Calu3 (cell line): ENCODE results near the gene SAMD10. TPM values are rescaled to one million over a fixed set of nuclear protein-coding genes. Genes with fewer than 3 reads are reported as not detected.
A peak's percentile ranks its signal among the peaks of the same experiment; 100 is the strongest.

Experiments used
- BruUV-seq: library from RNA; stranded (reverse); fragments of 400-500 nt; replicated peaks from 2 replicates; lab custom pipeline; 2021; lab: Mats Ljungman, UMichigan
- CTCF ChIA-PET: fragments of 300-600 bp; sonication (Branson Sonifier 250); formaldehyde crosslinking; loops from one replicate; lab custom pipeline; 2022; ENCODE audit warnings: antibody characterized with exemption; lab: Charles Lee
- DNase-seq: peaks from one replicate; pipeline ENCODE4 v3.0.0; 2022
- H3K27ac Mint-ChIP-seq: one replicate; pipeline ENCODE4 v1.8.0; 2022; ENCODE audit warnings: mixed read lengths; ENCODE audit not compliant: unreplicated experiment
- H3K27me3 Mint-ChIP-seq: one replicate; pipeline ENCODE4 v1.8.0; 2022; ENCODE audit warnings: mixed read lengths; ENCODE audit not compliant: unreplicated experiment
- H3K36me3 Mint-ChIP-seq: one replicate; pipeline ENCODE4 v1.8.0; 2022; ENCODE audit warnings: mild to moderate bottlenecking, moderate library complexity, mixed read lengths; ENCODE audit not compliant: insufficient read depth, unreplicated experiment
- H3K4me1 Mint-ChIP-seq: one replicate; pipeline ENCODE4 v1.8.0; 2022; ENCODE audit warnings: mild to moderate bottlenecking, low read depth, mixed read lengths; ENCODE audit not compliant: unreplicated experiment
- H3K4me3 Mint-ChIP-seq: one replicate; pipeline ENCODE4 v1.8.0; 2022; ENCODE audit warnings: mild to moderate bottlenecking, low read depth, moderate library complexity, mixed read lengths; ENCODE audit not compliant: unreplicated experiment
- H3K9me3 Mint-ChIP-seq: one replicate; pipeline ENCODE4 v1.8.0; 2022; ENCODE audit warnings: low read depth, mixed read lengths; ENCODE audit not compliant: unreplicated experiment
- CTCF ChIP-seq: fragments of 200-600 bp; IDR thresholded peaks from one replicate; pipeline ENCODE4 v1.8.0; 2022; ENCODE audit warnings: antibody characterized with exemption; ENCODE audit not compliant: unreplicated experiment
- intact Hi-C: fragments of 100-400 bp; cut with micrococcal nuclease; formaldehyde crosslinking; loops from one replicate; pipeline ENCODE4 v1.10.0; 2022; ENCODE audit not compliant: unreplicated experiment
- total RNA-seq: library from RNA; stranded (reverse); gene quantifications from 2 replicates; pipeline ENCODE4 v1.2.3, GENCODE V29; 2022

Gene SAMD10
- total RNA-seq, 1 experiment from 2014 or later = 23.6 TPM

- no TSS peak for BruUV-seq
- H3K9me3 Mint-ChIP-seq = no peaks in the 10 kb centered on the region
- H3K27ac Mint-ChIP-seq = peak within 1 kb of the TSS; percentile 68
- H3K4me3 Mint-ChIP-seq = peak within 1 kb of the TSS; percentile 80
- peaks cover 50% of the 10 kb centered on the region for H3K36me3 Mint-ChIP-seq
- intact Hi-C loops = loop anchor here (5.0 kb wide), 1 partner anchor 433 kb away; the partner anchor contains the start of gene PTK6
- H3K27me3 Mint-ChIP-seq = no peaks in the 10 kb centered on the region
- TF ChIP-seq CTCF = no peak
- peak; percentile 90 for DNase-seq
- CTCF ChIA-PET = no interaction called here
- peaks cover 37% of the 10 kb centered on the region for H3K4me1 Mint-ChIP-seq
Observed at GRCh38 chr20:63969838-63970713, 9.4 kb downstream of the SAMD10 start, which contains the start of gene ZNF512B. Gene ZNF512B (minus strand): TSS chr20:63969930. CDS start chr20:63967950, 1,980 bp downstream.

GRCh38 chr20:63968928-63969760, 10.3 kb downstream of the SAMD10 start:
- peak; percentile 56 for DNase-seq
- intact Hi-C loops = no loop called here
- H3K36me3 Mint-ChIP-seq = peaks cover 55% of the 10 kb centered on the region
- no peak for TF ChIP-seq CTCF
- H3K4me3 Mint-ChIP-seq = peak overlapping the region; percentile 80
- H3K9me3 Mint-ChIP-seq = no peaks in the 10 kb centered on the region
- BruUV-seq = TSS peak; percentile 34
- H3K27ac Mint-ChIP-seq = peak overlapping the region; percentile 68
- H3K4me1 Mint-ChIP-seq = peaks cover 28% of the 10 kb centered on the region
- no peaks in the 10 kb centered on the region for H3K27me3 Mint-ChIP-seq
- CTCF ChIA-PET = interaction anchor here (0.6 kb wide), 1 partner anchor 327 kb away, joined by 4 read pairs; no protein-coding TSS in a partner anchor

GRCh38 chr20:63968136-63968927, 11.1 kb downstream of the SAMD10 start:
- peak overlapping the region; percentile 68 for H3K27ac Mint-ChIP-seq
- peak overlapping the region; percentile 80 for H3K4me3 Mint-ChIP-seq
- no peaks in the 10 kb centered on the region for H3K27me3 Mint-ChIP-seq
- intact Hi-C loops = no loop called here
- peaks cover 53% of the 10 kb centered on the region for H3K36me3 Mint-ChIP-seq
- no peaks in the 10 kb centered on the region for H3K9me3 Mint-ChIP-seq
- no peak for DNase-seq
- H3K4me1 Mint-ChIP-seq = peaks cover 20% of the 10 kb centered on the region
- no peak for TF ChIP-seq CTCF
- BruUV-seq = no TSS peak
- CTCF ChIA-PET = interaction anchor here (0.6 kb wide), 1 partner anchor 326 kb away, joined by 4 read pairs; no protein-coding TSS in a partner anchor
